Vein endothelial cell (primary cell): ENCODE results near the gene HOTAIR. TPM values are rescaled to one million over a fixed set of nuclear protein-coding genes. Genes with fewer than 3 reads are reported as not detected.

ENCODE experiments used
- small RNA-seq: library from RNA; depleted of rRNA; stranded (forward); fragments of <200 nt; gene quantifications from one replicate; pipeline ENCODE3, GENCODE V24; 2012
- total RNA-seq: library from RNA; depleted of rRNA; stranded (reverse); fragments of >200 nt; gene quantifications from 2 replicates; pipeline ENCODE4 v1.2.3, GENCODE V29; 2012

HOTAIR gene
- under 0.01 TPM in 1 of 2 replicates, not detected in the other for total RNA-seq

GRCh38 chr12:53974084-53975063 lies at the start of gene HOTAIR:
Gene HOTAIR (minus strand): TSS chr12:53974954.

GRCh38 chr12:54000116-54001114 lies 25.7 kb upstream of the HOTAIR start, which contains the start of gene HOXC9:
Gene HOXC9 (plus strand): TSS chr12:54000161. CDS start chr12:54000189, 28 bp downstream.

GRCh38 chr12:53984901-53985691 lies 10.3 kb upstream of the HOTAIR start, which contains the start of gene HOXC10:
Gene HOXC10 (plus strand): TSS chr12:53985146. CDS start chr12:53985260, 114 bp downstream.

GRCh38 chr12:53972722-53973235 lies 2.0 kb downstream of the HOTAIR start, which contains the start of gene HOXC11:
Gene HOXC11 (plus strand): TSS chr12:53973126. CDS start chr12:53973242, 116 bp downstream.

GRCh38 chr12:53954694-53955035 lies 20.1 kb downstream of the HOTAIR start, which contains the start of gene HOXC12:
Gene HOXC12 (plus strand): TSS chr12:53954903. CDS start chr12:53954930, 27 bp downstream.

GRCh38 chr12:53938326-53939140 lies 36.2 kb downstream of the HOTAIR start, which contains the start of gene HOXC13:
Gene HOXC13 (plus strand): TSS chr12:53938831. CDS start chr12:53938907, 76 bp downstream.

Small RNAs within 50 kb of the gene (small RNA-seq; reads per million reads assigned to genes)
- not detected for gene AC012531.3
- not detected for gene AC012531.4
- gene MIR196A2 = not detected
- not detected for gene RF01905
- not detected for gene RF01906

Other genes with a start within 250 kb of the HOTAIR start
- 55.4 and 88.5 TPM in 2 replicates for gene CALCOCO1, start 247.5 kb downstream of the HOTAIR start, total RNA-seq
- gene CISTR, start 223.0 kb downstream of the HOTAIR start, total RNA-seq = not detected in 2 replicates
- not detected in 2 replicates for gene HOXC13, start 36.1 kb downstream of the HOTAIR start, total RNA-seq
- gene HOXC12, start 20.1 kb downstream of the HOTAIR start, total RNA-seq = not detected in 2 replicates
- under 0.01 TPM in 1 of 2 replicates, not detected in the other for gene HOXC11, start 1.8 kb downstream of the HOTAIR start, total RNA-seq
- not detected in 2 replicates for gene HOXC10, start 10.2 kb upstream of the HOTAIR start, total RNA-seq
- gene HOXC9, start 25.2 kb upstream of the HOTAIR start, total RNA-seq = under 0.01 and 0.19 TPM in 2 replicates
- gene HOXC8, start 34.0 kb upstream of the HOTAIR start, total RNA-seq = 0.10 TPM in 1 of 2 replicates, not detected in the other
- not detected in 2 replicates for gene HOXC6, start 53.5 kb upstream of the HOTAIR start, total RNA-seq
- not detected in 2 replicates for gene HOXC5, start 58.1 kb upstream of the HOTAIR start, total RNA-seq
- not detected in 2 replicates for gene HOXC4, start 78.9 kb upstream of the HOTAIR start, total RNA-seq
- 12.8 and 24.2 TPM in 2 replicates for gene SMUG1, start 214.0 kb upstream of the HOTAIR start, total RNA-seq